HepG2 (cell line): ENCODE data around the gene ABCG2. TPM values are rescaled to one million over a fixed set of nuclear protein-coding genes. Genes with fewer than 3 reads are reported as not detected.

ENCODE experiments used
- ATAC-seq: fragments of 200-7000 bp; cut with Tn5 transposase; 3 replicates; pipeline ENCODE4 v1.9.1; 2020; ENCODE audit warnings: mild to moderate bottlenecking, moderate library complexity
- BruUV-seq: library from RNA; stranded (reverse); fragments of 400-500 nt; replicated peaks from 2 replicates; lab custom pipeline; 2021; lab: Mats Ljungman, UMichigan
- CTCF ChIA-PET: fragments of 300-600 bp; formaldehyde crosslinking; extraction: SDS; loops from one replicate; lab custom pipeline; 2021; ENCODE audit warnings: low total read pairs, inconsistent platforms, low intra/inter-chr PET ratio; lab: Yijun Ruan, JAX
- POLR2A ChIA-PET: fragments of 350-600 bp; sonication (Branson Sonifier 250); formaldehyde crosslinking; loops from one replicate; lab custom pipeline; 2020; ENCODE audit warnings: antibody characterized with exemption, inconsistent platforms; lab: Yijun Ruan, JAX
- DNase-seq: peaks from one replicate; pipeline ENCODE4 v3.0.0-alpha.2; 2015; ENCODE audit warnings: low spot score
- FAIRE-seq: peaks from 3 replicates; lab custom pipeline; 2011; peaks lifted over from hg19 to GRCh38; lab: Jason Lieb, UNC
- H2AFZ ChIP-seq: one replicate; pipeline ENCODE4 v1.6.1; 2011; ENCODE audit warnings: low read length, inconsistent platforms
- H3K27ac ChIP-seq: fragments of 300-600 bp; 3 replicates; pipeline ENCODE4 v1.8.0; 2011; ENCODE audit warnings: mixed run types, mild to moderate bottlenecking, mixed read lengths, low read length, inconsistent platforms; ENCODE audit not compliant: insufficient read depth; ENCODE audit errors: extremely low read length
- H3K27me3 ChIP-seq, 2 experiments: fragments of 200-600 bp in 1 of 2; 2 replicates in 1 of 2; 3 replicates in 1 of 2; pipeline versions ENCODE4 v1.6.0 to v1.8.0; 2011; ENCODE audit warnings: low read length in 2 of 2, mild to moderate bottlenecking in 2 of 2, moderate library complexity in 2 of 2, inconsistent platforms in 1 of 2; ENCODE audit not compliant: insufficient read depth in 2 of 2, control insufficient read depth in 1 of 2
- H3K36me3 ChIP-seq, 2 experiments: fragments of 200-600 bp in 1 of 2; replicated peaks in 1 of 2; 2 replicates in 1 of 2; 3 replicates in 1 of 2; pipeline versions ENCODE4 v1.5.1 to v1.8.0; 2011; ENCODE audit warnings: low read length in 2 of 2, inconsistent platforms in 1 of 2; ENCODE audit not compliant: insufficient read depth in 2 of 2, control insufficient read depth in 1 of 2
- H3K4me1 ChIP-seq: 2 replicates; pipeline ENCODE4 v1.5.1; 2012; ENCODE audit warnings: low read length, inconsistent platforms; ENCODE audit not compliant: insufficient read depth
- H3K4me2 ChIP-seq: 2 replicates; pipeline ENCODE4 v1.6.0; 2011; ENCODE audit warnings: low read depth, low read length, inconsistent platforms
- H3K4me3 ChIP-seq, 3 experiments: fragments of 200-600 bp in 1 of 3; sonication (generic), shearing (Covaris generic) in 1 of 3; replicated peaks in 1 of 3; 2 replicates each; pipeline ENCODE4 v1.5.1; 2011 to 2016; ENCODE audit warnings: low read length in 3 of 3, inconsistent platforms in 2 of 3, low read depth in 2 of 3, mild to moderate bottlenecking in 2 of 3, control low read depth in 1 of 3, mixed read lengths in 1 of 3; ENCODE audit not compliant: insufficient read depth in 1 of 3
- H3K79me2 ChIP-seq: one replicate; pipeline ENCODE4 v1.6.1; 2011; ENCODE audit warnings: low read length, inconsistent platforms; ENCODE audit not compliant: insufficient read depth
- H3K9ac ChIP-seq: 2 replicates; pipeline ENCODE4 v1.6.0; 2011; ENCODE audit warnings: mild to moderate bottlenecking, low read depth, low read length, inconsistent platforms; ENCODE audit not compliant: insufficient read depth
- H3K9me3 ChIP-seq: 2 replicates; pipeline ENCODE4 v1.5.1; 2012; ENCODE audit warnings: mild to moderate bottlenecking, low read length
- H4K20me1 ChIP-seq: 2 replicates; pipeline ENCODE4 v1.6.0; 2011; ENCODE audit warnings: inconsistent platforms, mild to moderate bottlenecking, low read length, moderate library complexity; ENCODE audit not compliant: insufficient read depth
- SRSF4 ChIP-seq: fragments of 200-400 bp; formaldehyde crosslinking; IDR thresholded peaks from one replicate; pipeline ENCODE4 v1.6.1; 2018; ENCODE audit warnings: mild to moderate bottlenecking, low read depth, low read length, moderate library complexity; ENCODE audit not compliant: poor library complexity, severe bottlenecking
- ZBTB46 ChIP-seq: sonication (generic); formaldehyde crosslinking; IDR thresholded peaks from 2 replicates; pipeline ENCODE4 v1.4.0; 2020; ENCODE audit warnings: mild to moderate bottlenecking, missing genetic modification reagents, borderline replicate concordance
- ZNF121 ChIP-seq: sonication (generic); formaldehyde crosslinking; IDR thresholded peaks from 2 replicates; pipeline ENCODE4 v1.5.0; 2020; ENCODE audit warnings: mild to moderate bottlenecking, missing genetic modification reagents
- ZNF407 ChIP-seq: sonication (generic); formaldehyde crosslinking; IDR thresholded peaks from one replicate; pipeline ENCODE4 v1.5.1; 2020; ENCODE audit warnings: mild to moderate bottlenecking, missing genetic modification reagents; ENCODE audit errors: not compliant biosample characterization
- WGBS: methylation state at CpG from one replicate; pipeline ENCODE4 v1.1.6; 2017; ENCODE audit warnings: low lambda C conversion rate; 5-methylcytosine and 5-hydroxymethylcytosine counted together
- in situ Hi-C: cut with HindIII; loops from 2 replicates; pipeline ENCODE4 v1.10.0; 2017; ENCODE audit warnings: low pct_unique_long_range_greater_than_20kb; ENCODE audit not compliant: extremely low pct_ligation_motif_present
- intact Hi-C: fragments of 100-400 bp; cut with micrococcal nuclease; formaldehyde crosslinking; loops from one replicate; pipeline ENCODE4 v1.10.0; 2022; ENCODE audit not compliant: unreplicated experiment
- polyA plus RNA-seq, 8 experiments: library from polyadenylated mRNA; depleted of rRNA in 3 of 8; stranded (reverse) in 7 of 8; unstranded in 1 of 8; fragments of >200 nt; fragmentation: Illumina TruSeq in 4 of 8; extraction: Trizol in 4 of 8; gene quantifications; 2 replicates each; pipeline versions ENCODE4 v1.2.1 to v1.2.3, GENCODE V29; 2011 to 2016; ENCODE audit warnings: low read depth in 4 of 8, missing spikeins in 1 of 8, mixed read lengths in 1 of 8; ENCODE audit not compliant: insufficient read depth in 1 of 8
- total RNA-seq, 5 experiments: library from RNA; depleted of rRNA; stranded (reverse); fragments of >200 nt; fragmentation: Illumina TruSeq; extraction: Trizol; gene quantifications; 2 replicates each; pipeline ENCODE4 v1.2.3, GENCODE V29; 2016; ENCODE audit warnings: low read depth in 1 of 5

ABCG2 gene
- total and polyA plus RNA-seq, 2 of the 13 experiments (the other 11 are each of a cell fraction or from before 2014, with no cell fraction given) = 10.0 to 15.7 TPM

DNA sequence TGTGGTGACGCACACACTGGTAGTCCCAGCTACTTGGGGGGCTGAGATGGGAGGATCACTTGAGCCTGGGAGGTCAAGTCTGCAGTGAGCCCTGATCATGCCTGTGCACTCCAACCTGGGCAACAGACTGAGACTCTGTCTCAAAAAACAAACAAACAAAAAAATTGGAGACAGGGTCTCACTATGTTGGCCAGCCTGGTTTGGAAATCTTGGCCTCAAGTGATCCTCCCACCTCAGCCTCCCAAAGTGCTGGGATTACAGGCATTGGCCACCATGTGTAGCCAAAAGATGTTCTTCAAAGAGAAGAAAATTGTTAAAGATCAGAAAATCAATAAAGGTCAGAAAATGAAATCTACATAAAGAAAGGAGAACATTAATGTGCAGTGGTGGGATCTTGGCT is 41.7 kb upstream of the ABCG2 start:
- no peak for TF ChIP-seq ZNF407 (CRISPR knock-in tag)
- TF ChIP-seq ZBTB46 (CRISPR knock-in tag) = no peak
- TF ChIP-seq SRSF4 = no peak
- TF ChIP-seq ZNF121 (CRISPR knock-in tag) = 0 out of 2 replicates have a peak, but pooled peaks have one; percentile 55
- no TSS peak for BruUV-seq
- intact Hi-C loops (no loop called here), in situ Hi-C loops (no loop called here)
- no peak for ATAC-seq
- no peak for FAIRE-seq
- DNase-seq = no peak
- POLR2A ChIA-PET = no interaction called here
- CTCF ChIA-PET = no interaction called here
- Histone ChIP-seq H2AFZ (no peak overlapping the region), H3K4me2 (no peak overlapping the region), H3K9me3 (no peaks in the 10 kb centered on the region), H4K20me1 (no peaks in the 10 kb centered on the region), H3K9ac (no peak overlapping the region), H3K36me3 (no peaks in the 10 kb centered on the region), H3K27ac (no peak overlapping the region), H3K4me1 (peaks cover 11% of the 10 kb centered on the region), H3K79me2 (no peaks in the 10 kb centered on the region), H3K4me3 (no peak overlapping the region), H3K27me3 (no peaks in the 10 kb centered on the region; a peak in 2 of 5 replicates)
- 100% methylated on average over 1 of the region's 1 CpG for WGBS
